T-helper 2 cell treated with Interferon-gamma antibody and Interleukin-4, amounts not matched to agents 5 μg/mL and 100 μg/mL, for 36 hours (primary cell): Measurements from ENCODE around the gene ZNF559.
"Not testable (repeated sequence)": the region's sequence is repeated elsewhere in the genome, so short reads cannot be mapped to it uniquely, and the experiment has no call there.

Experiments used
- DNase-seq: peaks from one replicate; pipeline ENCODE4 v3.0.0; 2021; ENCODE audit warnings: low spot score
- H3K27ac Mint-ChIP-seq: one replicate; pipeline ENCODE4 v1.8.0; 2021; ENCODE audit warnings: mild to moderate bottlenecking, mixed read lengths
- H3K27me3 Mint-ChIP-seq: one replicate; pipeline ENCODE4 v1.8.0; 2021; ENCODE audit warnings: low read depth, mixed read lengths
- H3K36me3 Mint-ChIP-seq: one replicate; pipeline ENCODE4 v1.8.0; 2021; ENCODE audit warnings: low read depth, mixed read lengths
- H3K4me1 Mint-ChIP-seq: one replicate; pipeline ENCODE4 v1.8.0; 2021; ENCODE audit warnings: low read depth, mixed read lengths
- H3K4me3 Mint-ChIP-seq: one replicate; pipeline ENCODE4 v1.8.0; 2022; ENCODE audit warnings: mild to moderate bottlenecking, moderate library complexity, mixed read lengths
- H3K9me3 Mint-ChIP-seq: one replicate; pipeline ENCODE4 v1.8.0; 2021; ENCODE audit warnings: mixed read lengths

ZNF559 gene

DNA sequence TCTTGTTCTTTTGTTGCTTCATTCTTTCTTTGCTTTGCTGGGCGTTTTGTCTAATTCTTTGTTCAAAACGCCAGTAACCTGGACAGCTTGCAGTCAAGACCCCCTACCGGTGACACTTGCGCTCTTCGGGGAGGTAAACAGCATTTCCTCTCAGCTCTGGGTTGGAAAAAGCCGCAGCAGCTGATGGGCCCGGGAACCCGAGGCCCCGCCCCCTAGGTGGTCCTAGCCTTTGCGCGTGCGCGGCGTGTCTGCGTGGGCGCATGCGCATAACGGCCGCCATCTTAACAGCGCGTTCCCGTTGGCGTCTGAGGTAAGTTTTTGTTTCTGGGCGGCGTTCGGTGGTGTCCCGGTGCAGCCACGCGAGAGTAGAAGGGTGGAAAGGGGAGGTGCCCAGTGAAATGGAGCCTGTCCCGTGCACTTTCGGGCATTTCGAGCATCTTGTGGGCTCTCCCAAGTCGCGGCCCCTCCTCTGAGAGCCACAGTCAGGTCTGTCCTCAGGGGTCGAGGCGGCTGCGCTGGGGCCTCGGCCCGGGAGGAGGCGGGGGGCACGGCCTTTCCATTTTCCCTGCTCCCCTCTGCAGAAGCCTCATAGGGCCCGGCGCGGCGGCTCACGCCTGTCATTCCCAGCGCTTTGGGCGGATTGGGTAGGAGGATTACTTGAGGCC lies at the start of gene ZNF559:
Gene ZNF559 (plus strand): TSS at position 261 of the 665 bp plus-strand sequence. CDS start 14,371 bp downstream, outside the sequence.
- Mint-ChIP-seq H3K9me3 (peaks cover 50% of the 10 kb centered on the region), H3K27me3 (no peaks in the 10 kb centered on the region), H3K27ac (peak within 1 kb of the TSS; percentile 96), H3K4me1 (peaks cover 17% of the 10 kb centered on the region), H3K4me3 (peak within 1 kb of the TSS; percentile 95), H3K36me3 (peaks cover 38% of the 10 kb centered on the region)
- peak; percentile 94 for DNase-seq

DNA sequence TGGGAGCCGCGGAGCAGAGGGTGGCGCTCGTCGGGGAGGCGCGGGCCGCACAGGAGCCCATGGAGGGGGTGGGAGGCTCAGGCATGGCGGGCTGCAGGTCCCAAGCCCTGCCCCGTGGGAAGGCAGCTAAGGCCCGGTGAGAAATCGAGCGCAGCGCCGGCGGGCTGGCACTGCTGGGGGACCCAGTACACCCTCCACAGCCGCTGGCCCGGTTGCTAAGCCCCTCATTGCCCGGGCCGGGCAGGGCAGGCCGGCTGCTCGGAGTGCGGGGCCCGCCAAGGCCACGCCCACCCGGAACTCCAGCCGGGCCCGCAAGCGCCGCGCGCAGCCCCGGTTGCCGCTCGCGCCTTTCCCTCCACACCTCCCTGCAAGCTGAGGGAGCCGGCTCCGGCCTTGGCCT lies 40.5 kb upstream of the ZNF559 start:
- not testable (repeated sequence) for H3K36me3 Mint-ChIP-seq, H3K27ac Mint-ChIP-seq
- peaks cover 47% of the 10 kb centered on the region for H3K9me3 Mint-ChIP-seq

DNA sequence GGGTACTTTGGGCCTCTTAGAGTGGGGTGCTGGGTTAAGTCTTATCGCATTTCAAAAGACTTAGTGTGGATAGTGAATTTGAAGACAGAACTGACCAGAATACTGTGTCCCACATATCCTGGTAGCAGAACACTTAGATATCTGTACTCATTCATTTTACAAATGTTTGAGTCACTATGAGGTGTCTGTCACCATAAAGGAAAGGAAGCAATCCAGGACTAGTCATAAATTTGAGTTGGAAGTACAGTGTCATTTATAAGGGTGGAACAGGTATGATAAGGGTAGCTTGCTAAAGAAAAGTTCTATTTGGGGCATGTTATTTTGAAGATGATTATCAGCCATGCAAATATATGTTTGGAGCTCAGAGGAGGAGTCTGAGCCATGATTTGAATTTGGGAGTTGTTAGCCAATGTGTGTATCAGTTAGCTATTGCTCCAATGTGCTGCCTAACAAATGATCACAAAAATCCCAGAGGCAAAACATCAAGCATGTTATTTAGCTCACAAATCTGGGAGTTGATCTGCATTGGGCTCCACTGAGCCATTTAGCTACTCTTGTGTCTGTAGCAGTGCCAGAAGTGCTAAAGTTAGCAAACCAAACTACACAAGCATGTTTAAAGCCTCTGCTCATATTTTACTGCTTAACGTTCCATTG lies 34.6 kb upstream of the ZNF559 start:
- no peak overlapping the region for H3K4me3 Mint-ChIP-seq
- H3K4me1 Mint-ChIP-seq = no peaks in the 10 kb centered on the region
- peaks cover 63% of the 10 kb centered on the region for H3K9me3 Mint-ChIP-seq
- H3K36me3 Mint-ChIP-seq = peaks cover 27% of the 10 kb centered on the region
- H3K27ac Mint-ChIP-seq = no peak overlapping the region
- DNase-seq = no peak
- no peaks in the 10 kb centered on the region for H3K27me3 Mint-ChIP-seq

More for the DNA sequence above, 40.5 kb upstream of the ZNF559 start:
- not testable (repeated sequence) for H3K27me3 Mint-ChIP-seq, H3K4me1 Mint-ChIP-seq
- DNase-seq = peak; percentile 8
- peak overlapping the region; percentile 59 for H3K4me3 Mint-ChIP-seq

DNA sequence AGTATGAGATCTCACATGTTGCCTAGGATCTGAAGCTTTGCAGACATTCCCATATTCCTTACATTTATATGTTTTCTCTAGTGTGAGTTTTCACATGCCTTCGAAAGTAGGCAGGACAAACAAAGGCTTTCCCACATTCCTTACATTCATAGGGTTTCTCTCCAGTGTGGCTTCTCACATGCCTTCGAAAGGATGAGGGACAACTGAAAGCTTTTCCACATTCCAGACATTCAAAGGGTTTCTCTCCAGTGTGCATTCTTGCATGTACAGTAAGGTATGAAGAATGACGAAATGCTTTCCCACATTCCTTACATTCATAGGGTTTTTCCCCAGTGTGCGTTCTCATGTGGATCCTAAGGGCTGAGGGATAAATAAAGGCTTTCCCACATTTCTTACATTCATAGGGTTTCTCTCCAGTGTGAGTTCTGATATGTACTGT lies 28.5 kb upstream of the ZNF559 start:
- Mint-ChIP-seq H3K9me3 (peaks cover 74% of the 10 kb centered on the region), H3K4me1 (no peaks in the 10 kb centered on the region), H3K27me3 (no peaks in the 10 kb centered on the region), H3K27ac (no peak overlapping the region), H3K36me3 (peaks cover 68% of the 10 kb centered on the region), H3K4me3 (no peak overlapping the region)
- DNase-seq = no peak

DNA sequence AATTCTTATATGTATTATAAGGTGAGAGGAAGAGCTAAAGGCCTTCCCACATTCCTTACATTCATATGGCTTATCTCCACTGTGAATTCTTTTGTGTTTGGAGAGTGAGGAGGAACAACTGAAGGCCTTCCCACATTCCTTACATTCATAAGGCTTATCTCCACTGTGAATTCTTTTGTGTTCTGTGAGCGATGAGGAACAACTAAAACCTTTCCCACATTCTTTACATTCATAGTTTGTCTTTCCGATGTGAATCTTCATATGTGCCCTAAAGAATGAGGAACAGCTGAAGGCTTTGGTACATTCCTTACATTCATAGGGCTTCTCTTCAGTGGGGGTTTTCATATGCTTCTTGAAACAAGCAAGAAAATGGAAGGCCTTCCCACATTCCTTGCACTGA lies 27.6 kb upstream of the ZNF559 start:
- no peaks in the 10 kb centered on the region for H3K27me3 Mint-ChIP-seq
- no peaks in the 10 kb centered on the region for H3K4me1 Mint-ChIP-seq
- H3K9me3 Mint-ChIP-seq = peaks cover 75% of the 10 kb centered on the region
- H3K4me3 Mint-ChIP-seq = no peak overlapping the region
- H3K36me3 Mint-ChIP-seq = peaks cover 77% of the 10 kb centered on the region
- no peak overlapping the region for H3K27ac Mint-ChIP-seq
- no peak for DNase-seq

DNA sequence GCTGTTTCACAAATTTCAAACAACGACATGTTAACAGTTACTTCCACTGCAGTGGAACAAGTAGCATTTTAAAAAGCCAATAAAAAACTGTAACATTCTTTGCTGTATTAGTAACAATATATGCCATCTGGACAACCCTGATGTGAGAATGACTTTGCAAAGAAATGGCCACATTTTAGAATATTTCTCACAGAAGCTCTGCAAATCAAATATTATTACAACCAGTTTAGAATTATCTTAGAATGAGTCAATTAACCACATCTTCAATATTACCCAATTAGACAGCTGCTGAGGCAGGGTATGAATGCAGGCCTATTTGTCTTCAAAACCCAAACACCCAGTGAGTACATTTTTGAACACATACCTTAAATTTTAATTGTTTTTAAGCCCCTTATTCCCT lies 17.5 kb upstream of the ZNF559 start:
- Mint-ChIP-seq H3K4me3 (no peak overlapping the region), H3K27ac (no peak overlapping the region), H3K9me3 (peaks cover 25% of the 10 kb centered on the region), H3K27me3 (peaks cover 2% of the 10 kb centered on the region), H3K4me1 (peaks cover 19% of the 10 kb centered on the region), H3K36me3 (peaks cover 48% of the 10 kb centered on the region)
- no peak for DNase-seq

DNA sequence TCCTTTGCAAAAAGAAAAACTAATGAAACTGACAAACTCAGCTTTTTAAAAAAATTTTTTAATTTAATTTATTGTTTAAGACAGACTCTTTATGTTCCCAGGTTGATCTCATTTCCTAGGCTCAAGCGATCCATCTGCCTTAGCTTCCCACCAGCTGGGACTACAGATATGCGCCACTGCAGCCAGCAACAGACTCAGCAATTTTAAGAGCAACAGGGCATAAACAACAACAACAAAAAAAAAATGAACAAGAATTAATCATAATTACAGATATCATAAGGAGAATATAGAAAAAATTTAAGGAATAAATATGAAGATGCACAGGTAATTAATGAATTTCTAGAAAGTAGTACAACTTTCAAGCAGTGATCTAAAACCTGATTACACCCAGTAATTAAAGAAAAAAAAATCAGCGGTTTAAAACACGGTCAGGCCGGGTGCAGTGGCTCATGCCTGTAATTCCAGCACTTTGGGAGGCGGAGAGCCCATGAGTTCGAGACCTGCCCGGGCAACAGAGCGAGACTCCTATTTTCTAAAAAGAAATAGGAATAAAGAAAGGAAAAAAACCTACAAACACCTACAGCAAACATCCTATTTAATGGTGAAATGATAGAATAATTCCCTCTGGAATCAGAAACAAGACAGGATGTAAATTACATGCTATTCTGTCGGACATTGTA lies 15.7 kb upstream of the ZNF559 start:
- H3K27ac Mint-ChIP-seq = peak overlapping the region; percentile 95
- peaks cover 19% of the 10 kb centered on the region for H3K4me1 Mint-ChIP-seq
- DNase-seq = no peak
- H3K27me3 Mint-ChIP-seq = peaks cover 2% of the 10 kb centered on the region
- peaks cover 33% of the 10 kb centered on the region for H3K36me3 Mint-ChIP-seq
- peaks cover 22% of the 10 kb centered on the region for H3K9me3 Mint-ChIP-seq
- H3K4me3 Mint-ChIP-seq = peak overlapping the region; percentile 91

DNA sequence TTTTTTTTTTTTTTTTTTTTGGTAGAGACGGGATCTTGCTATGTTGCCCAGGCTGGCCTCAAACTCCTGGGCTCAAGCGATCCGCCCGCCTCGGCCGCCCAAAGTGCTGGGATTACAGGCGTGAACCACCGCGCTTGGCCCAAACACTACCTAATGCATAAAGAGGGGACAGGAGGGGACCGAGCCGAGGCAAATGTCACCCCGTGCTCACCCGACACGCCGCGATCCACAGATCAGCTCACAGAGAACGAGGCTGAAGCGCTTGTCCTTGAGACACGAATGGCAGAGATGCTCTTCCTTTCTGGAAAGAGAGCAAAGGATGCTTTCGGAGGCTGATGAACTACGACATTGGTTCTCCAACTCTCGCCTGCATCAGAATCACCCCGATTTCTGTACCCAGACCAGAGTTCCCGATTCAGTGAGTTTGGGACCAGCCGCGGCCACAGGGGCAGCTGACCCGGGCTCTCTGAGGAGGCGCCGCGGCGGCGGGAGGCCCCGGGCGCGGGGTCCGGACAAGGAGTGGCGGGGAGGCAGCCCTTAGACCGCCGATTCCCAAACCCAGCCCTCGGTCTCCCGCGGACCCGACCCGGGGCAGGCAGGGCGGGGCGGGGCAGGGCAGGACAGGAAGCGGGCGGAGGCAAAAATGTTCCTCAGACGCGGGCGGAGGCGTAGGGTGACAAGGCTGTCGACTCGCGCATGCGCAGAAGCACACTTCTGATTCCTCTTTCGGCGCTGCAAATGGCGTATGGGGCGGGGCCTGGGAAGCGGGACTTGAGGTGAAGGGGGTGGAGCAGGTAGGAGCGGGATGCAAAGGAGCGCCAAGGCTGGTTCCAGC lies 14.6 kb upstream of the ZNF559 start, which contains the start of gene ZNF699:
Gene ZNF699 (minus strand): TSS at position 700 of the 835 bp plus-strand sequence. CDS start 4,719 bp downstream, outside the sequence.
- H3K27ac Mint-ChIP-seq = peak within 1 kb of the TSS; percentile 95
- peaks cover 23% of the 10 kb centered on the region for H3K36me3 Mint-ChIP-seq
- H3K4me1 Mint-ChIP-seq = peaks cover 19% of the 10 kb centered on the region
- DNase-seq = peak; percentile 99
- H3K27me3 Mint-ChIP-seq = peaks cover 2% of the 10 kb centered on the region
- peaks cover 29% of the 10 kb centered on the region for H3K9me3 Mint-ChIP-seq
- peak within 1 kb of the TSS; percentile 91 for H3K4me3 Mint-ChIP-seq

DNA sequence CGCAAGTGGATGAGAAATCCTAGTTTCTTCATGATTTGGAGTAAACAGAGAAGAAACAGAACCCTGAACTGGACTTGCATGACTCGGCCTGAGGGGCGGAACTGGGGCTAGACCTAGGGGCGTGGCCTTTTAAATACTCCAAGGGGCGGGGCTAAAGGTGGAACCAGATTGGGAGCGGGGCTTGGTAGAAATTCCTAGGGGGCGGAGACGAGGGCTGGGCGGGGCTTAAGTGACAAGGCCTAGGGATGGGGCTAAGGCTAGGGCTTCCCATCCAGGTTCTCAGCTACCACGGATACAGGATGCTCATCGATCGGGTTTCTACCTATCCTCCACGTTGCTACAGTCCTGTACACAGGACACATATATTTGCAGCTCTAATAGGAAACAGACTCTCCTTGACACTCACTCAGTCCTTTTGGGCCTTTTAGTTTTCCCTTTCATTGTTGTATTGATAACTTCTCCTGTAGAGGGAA lies 14.0 kb upstream of the ZNF559 start:
- H3K4me3 Mint-ChIP-seq = peak overlapping the region; percentile 91
- peak overlapping the region; percentile 95 for H3K27ac Mint-ChIP-seq
- H3K36me3 Mint-ChIP-seq = peaks cover 17% of the 10 kb centered on the region
- H3K9me3 Mint-ChIP-seq = peaks cover 31% of the 10 kb centered on the region
- H3K4me1 Mint-ChIP-seq = peaks cover 19% of the 10 kb centered on the region
- H3K27me3 Mint-ChIP-seq = peaks cover 2% of the 10 kb centered on the region
- DNase-seq = no peak

DNA sequence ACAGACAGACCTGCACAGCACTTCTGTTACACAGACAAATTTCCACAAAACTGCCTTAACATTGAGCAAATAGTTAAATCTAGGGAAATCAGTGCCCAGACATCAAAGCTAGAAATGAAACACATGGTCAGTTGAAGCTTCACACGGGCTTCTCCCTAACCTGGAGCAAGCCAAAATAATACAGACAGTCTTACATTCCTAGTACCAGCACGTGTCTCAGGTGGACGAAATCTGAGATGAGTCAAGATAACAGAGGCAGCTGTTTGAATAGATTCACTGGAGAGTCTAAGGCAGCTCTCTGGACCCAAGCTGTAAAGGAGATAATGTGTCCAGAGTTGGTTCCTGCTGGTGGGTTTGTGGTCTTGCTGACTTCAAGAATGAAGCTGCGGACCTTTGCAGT lies 10.2 kb upstream of the ZNF559 start:
- peaks cover 3% of the 10 kb centered on the region for H3K36me3 Mint-ChIP-seq
- H3K4me3 Mint-ChIP-seq = no peak overlapping the region
- no peak for DNase-seq
- H3K4me1 Mint-ChIP-seq = peaks cover 8% of the 10 kb centered on the region
- peaks cover 2% of the 10 kb centered on the region for H3K27me3 Mint-ChIP-seq
- H3K9me3 Mint-ChIP-seq = peaks cover 44% of the 10 kb centered on the region
- no peak overlapping the region for H3K27ac Mint-ChIP-seq

DNA sequence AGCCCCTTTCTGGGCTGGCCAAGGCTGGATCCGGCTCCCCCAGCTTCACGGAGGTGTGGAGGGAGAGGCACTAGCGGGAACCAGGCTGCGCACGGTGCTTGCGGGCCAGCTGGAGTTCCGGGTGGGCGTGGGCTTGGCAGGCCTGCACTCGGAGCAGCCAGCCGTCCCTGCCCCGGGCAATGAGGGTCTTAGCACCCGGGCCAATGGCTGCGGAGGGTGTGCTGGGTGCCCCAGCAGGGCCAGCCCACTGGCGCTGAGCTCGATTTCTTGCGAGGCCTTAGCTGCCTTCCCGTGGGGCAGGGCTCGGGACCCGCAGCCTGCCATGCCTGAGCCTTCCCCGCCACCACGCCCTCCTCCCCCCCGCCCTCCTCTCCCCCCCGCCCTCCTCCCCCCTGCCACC lies 2.6 kb upstream of the ZNF559 start:
- Mint-ChIP-seq H3K36me3 (peaks cover 24% of the 10 kb centered on the region), H3K27ac (no peak overlapping the region), H3K4me1 (peaks cover 17% of the 10 kb centered on the region), H3K9me3 (peaks cover 44% of the 10 kb centered on the region), H3K4me3 (no peak overlapping the region), H3K27me3 (no peaks in the 10 kb centered on the region)
- no peak for DNase-seq

DNA sequence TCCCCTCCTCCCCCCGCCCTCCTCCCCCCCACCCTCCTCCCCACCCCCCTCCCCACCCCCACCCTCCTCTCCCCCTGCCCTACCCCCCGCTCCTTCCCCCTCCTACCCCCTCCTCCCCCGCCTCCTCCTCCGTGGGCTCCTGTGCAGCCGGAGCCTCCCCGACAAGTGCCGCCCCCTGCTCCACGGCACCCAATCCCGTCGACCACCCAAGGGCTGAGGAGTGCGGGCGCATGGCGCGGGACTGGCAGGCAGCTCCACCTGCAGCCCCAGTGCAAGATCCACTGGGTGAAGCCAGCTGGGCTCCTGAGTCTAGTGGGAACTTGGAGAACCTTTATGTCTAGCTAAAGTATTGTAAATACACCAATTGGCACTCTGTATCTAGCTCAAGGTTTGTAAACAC lies 2.2 kb upstream of the ZNF559 start:
- Mint-ChIP-seq H3K4me1 (peaks cover 17% of the 10 kb centered on the region), H3K9me3 (peaks cover 46% of the 10 kb centered on the region), H3K36me3 (peaks cover 25% of the 10 kb centered on the region)
- H3K27me3 Mint-ChIP-seq, H3K27ac Mint-ChIP-seq, DNase-seq, H3K4me3 Mint-ChIP-seq: not testable (repeated sequence)

DNA sequence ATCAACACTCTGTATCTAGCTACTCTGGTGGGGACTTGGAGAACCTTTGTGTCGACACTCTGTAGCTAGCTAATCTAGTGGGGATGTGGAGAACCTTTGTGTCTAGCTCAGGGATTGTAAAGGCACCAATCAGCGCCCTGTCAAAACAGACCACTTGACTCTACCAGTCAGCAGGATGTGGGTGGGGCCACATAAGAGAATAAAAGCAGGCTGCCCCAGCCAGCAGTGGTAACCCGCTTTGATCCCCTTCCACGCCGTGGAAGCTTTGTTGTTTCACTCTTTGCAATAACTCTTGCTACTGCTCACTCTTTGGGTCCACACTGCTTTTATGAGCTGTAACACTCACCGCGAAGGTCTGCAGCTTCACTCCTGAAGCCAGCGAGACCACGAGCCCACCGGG lies 1.8 kb upstream of the ZNF559 start:
- not testable (repeated sequence) for H3K27me3 Mint-ChIP-seq, H3K27ac Mint-ChIP-seq, DNase-seq
- peaks cover 43% of the 10 kb centered on the region for H3K9me3 Mint-ChIP-seq
- H3K36me3 Mint-ChIP-seq = peaks cover 27% of the 10 kb centered on the region
- H3K4me3 Mint-ChIP-seq = peak overlapping the region; percentile 28
- H3K4me1 Mint-ChIP-seq = peaks cover 17% of the 10 kb centered on the region
